H1 (cell line): ENCODE data around the gene TRABD2B. TPM values are rescaled to one million over a fixed set of nuclear protein-coding genes. Genes with fewer than 3 reads are reported as not detected.

Experiments used
- EGR1 ChIP-seq: IDR thresholded peaks from 2 replicates; pipeline ENCODE4 v1.6.1; 2011; ENCODE audit warnings: low read depth, low read length, borderline replicate concordance
- KDM5A ChIP-seq: fragments of 200-600 bp; IDR thresholded peaks from 2 replicates; pipeline ENCODE4 v1.7.1; 2012; ENCODE audit warnings: mild to moderate bottlenecking, low read length, inconsistent platforms, mixed read lengths
- polyA plus RNA-seq, 7 experiments: library from polyadenylated mRNA; depleted of rRNA in 3 of 7; stranded (reverse) in 5 of 7; unstranded in 2 of 7; fragments of >200 nt in 5 of 7; fragments of 200-250 nt in 2 of 7; gene quantifications; 1 replicate in 5 of 7; 2 replicates in 1 of 7; 4 replicates in 1 of 7; pipeline versions ENCODE4 v1.2.1 to v1.2.3, GENCODE V29; 2011 to 2013; ENCODE audit warnings: missing spikeins in 2 of 7, mixed read lengths in 2 of 7
- total RNA-seq: library from RNA; stranded (reverse); fragmentation: NEBNext Ultra II Directional; extraction: Animal tissue kit (Norgen Biotek cat#: 25700); gene quantifications from 2 replicates; pipeline ENCODE4 v1.2.1, GENCODE V29; 2021
- TF ChIP-seq, protein P1 (sequence below): IDR thresholded peaks from 2 replicates; pipeline ENCODE4 v1.6.1; 2012; ENCODE audit warnings: low read length, inconsistent platforms
- TF ChIP-seq, protein P2 (sequence below), 3 experiments: IDR thresholded peaks; 1 replicate in 2 of 3; 2 replicates in 1 of 3; pipeline versions ENCODE4 v1.5.1 to v1.6.1; 2011; ENCODE audit warnings: low read length in 3 of 3, mild to moderate bottlenecking in 3 of 3, inconsistent platforms in 2 of 3, low read depth in 1 of 3, moderate library complexity in 1 of 3; ENCODE audit not compliant: insufficient read depth in 1 of 3; ENCODE audit errors: control extremely low read depth in 1 of 3

TRABD2B gene
- total and polyA plus RNA-seq, 2 of the 8 experiments (the other 6 are each of a cell fraction or from before 2014, with no cell fraction given), result 0.95 to 3.4 TPM

DNA sequence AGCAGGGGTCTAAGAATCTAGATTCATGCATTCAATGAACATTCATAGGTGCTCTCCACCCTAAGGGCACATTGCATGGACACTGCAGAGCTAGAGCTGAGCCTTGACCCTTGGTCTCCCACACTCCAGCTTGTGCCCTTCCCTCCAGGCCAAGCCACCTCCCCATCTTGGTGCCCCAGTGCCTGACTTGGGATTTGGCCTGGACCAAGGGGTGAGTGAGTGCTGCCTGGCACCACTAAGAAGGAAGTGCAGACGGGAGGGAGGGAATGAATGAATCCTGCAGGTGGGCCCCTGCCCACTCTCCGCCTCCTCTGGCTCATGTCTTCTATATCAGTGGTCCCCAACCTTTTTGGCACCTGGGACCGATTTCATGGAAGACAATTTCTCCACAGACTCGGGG lies 146.7 kb downstream of the TRABD2B start (continued):
- TF ChIP-seq, protein P1, sequence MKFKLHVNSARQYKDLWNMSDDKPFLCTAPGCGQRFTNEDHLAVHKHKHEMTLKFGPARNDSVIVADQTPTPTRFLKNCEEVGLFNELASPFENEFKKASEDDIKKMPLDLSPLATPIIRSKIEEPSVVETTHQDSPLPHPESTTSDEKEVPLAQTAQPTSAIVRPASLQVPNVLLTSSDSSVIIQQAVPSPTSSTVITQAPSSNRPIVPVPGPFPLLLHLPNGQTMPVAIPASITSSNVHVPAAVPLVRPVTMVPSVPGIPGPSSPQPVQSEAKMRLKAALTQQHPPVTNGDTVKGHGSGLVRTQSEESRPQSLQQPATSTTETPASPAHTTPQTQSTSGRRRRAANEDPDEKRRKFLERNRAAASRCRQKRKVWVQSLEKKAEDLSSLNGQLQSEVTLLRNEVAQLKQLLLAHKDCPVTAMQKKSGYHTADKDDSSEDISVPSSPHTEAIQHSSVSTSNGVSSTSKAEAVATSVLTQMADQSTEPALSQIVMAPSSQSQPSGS, result no peak
- TF ChIP-seq, protein P2, sequence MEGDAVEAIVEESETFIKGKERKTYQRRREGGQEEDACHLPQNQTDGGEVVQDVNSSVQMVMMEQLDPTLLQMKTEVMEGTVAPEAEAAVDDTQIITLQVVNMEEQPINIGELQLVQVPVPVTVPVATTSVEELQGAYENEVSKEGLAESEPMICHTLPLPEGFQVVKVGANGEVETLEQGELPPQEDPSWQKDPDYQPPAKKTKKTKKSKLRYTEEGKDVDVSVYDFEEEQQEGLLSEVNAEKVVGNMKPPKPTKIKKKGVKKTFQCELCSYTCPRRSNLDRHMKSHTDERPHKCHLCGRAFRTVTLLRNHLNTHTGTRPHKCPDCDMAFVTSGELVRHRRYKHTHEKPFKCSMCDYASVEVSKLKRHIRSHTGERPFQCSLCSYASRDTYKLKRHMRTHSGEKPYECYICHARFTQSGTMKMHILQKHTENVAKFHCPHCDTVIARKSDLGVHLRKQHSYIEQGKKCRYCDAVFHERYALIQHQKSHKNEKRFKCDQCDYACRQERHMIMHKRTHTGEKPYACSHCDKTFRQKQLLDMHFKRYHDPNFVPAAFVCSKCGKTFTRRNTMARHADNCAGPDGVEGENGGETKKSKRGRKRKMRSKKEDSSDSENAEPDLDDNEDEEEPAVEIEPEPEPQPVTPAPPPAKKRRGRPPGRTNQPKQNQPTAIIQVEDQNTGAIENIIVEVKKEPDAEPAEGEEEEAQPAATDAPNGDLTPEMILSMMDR (IDR thresholded peaks at IDR 0.05; ENCODE audit: control extremely low read depth in 1 of 3, insufficient read depth in 1 of 3, low read depth in 1 of 3, low read length in 3 of 3), result no peak
- no peak for TF ChIP-seq EGR1
- no peak for TF ChIP-seq KDM5A
